Fibroblast of lung (primary cell): Measurements from ENCODE around the gene CDYL.

Source experiments
- EZH2 ChIP-seq: IDR thresholded peaks from 2 replicates; pipeline ENCODE4 v1.5.1; 2012; ENCODE audit warnings: low read length, control low read depth, mild to moderate bottlenecking; ENCODE audit errors: missing control alignments
- TF ChIP-seq, protein P1 (sequence below), 2 donors: IDR thresholded peaks in 1 of 2; conservative IDR thresholded peaks in 1 of 2; 1 replicate in 1 of 2; 2 replicates in 1 of 2; pipeline ENCODE4 v1.5.1; 2011 to 2012; ENCODE audit warnings: low read length in 2 of 2, control low read depth in 1 of 2, inconsistent platforms in 1 of 2, low read depth in 1 of 2, mild to moderate bottlenecking in 1 of 2

DNA sequence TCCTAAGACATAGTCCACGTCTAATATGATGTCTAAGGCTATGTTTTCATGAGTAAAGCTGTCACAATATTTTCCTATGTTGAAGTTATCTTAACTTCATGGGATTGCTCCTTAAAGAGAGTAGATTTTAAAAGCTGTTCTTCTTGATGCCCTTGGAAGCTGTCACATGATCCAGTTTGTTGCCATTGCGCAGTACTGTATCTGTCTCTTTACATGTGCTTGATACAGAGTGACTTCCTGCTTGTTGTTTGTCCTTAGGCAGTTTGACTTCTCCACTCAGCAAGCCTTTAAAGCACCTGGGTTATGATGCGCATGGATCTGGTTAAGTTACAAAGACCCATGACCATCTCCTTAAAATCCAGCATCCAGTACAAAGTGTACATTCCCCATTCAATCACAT, 85.4 kb downstream of the CDYL start:
- TF ChIP-seq, protein P1, sequence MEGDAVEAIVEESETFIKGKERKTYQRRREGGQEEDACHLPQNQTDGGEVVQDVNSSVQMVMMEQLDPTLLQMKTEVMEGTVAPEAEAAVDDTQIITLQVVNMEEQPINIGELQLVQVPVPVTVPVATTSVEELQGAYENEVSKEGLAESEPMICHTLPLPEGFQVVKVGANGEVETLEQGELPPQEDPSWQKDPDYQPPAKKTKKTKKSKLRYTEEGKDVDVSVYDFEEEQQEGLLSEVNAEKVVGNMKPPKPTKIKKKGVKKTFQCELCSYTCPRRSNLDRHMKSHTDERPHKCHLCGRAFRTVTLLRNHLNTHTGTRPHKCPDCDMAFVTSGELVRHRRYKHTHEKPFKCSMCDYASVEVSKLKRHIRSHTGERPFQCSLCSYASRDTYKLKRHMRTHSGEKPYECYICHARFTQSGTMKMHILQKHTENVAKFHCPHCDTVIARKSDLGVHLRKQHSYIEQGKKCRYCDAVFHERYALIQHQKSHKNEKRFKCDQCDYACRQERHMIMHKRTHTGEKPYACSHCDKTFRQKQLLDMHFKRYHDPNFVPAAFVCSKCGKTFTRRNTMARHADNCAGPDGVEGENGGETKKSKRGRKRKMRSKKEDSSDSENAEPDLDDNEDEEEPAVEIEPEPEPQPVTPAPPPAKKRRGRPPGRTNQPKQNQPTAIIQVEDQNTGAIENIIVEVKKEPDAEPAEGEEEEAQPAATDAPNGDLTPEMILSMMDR (conservative IDR thresholded peaks at IDR 0.05 in 1 of 2, IDR thresholded peaks at IDR 0.05 in 1 of 2; ENCODE audit: low read depth in 1 of 2, low read length in 2 of 2), result no peak
- TF ChIP-seq EZH2, result no peak
